HFFc6 (cell line): ENCODE results near the gene PHC2. TPM values are rescaled to one million over a fixed set of nuclear protein-coding genes. Genes with fewer than 3 reads are reported as not detected.

Experiments
- DNase-seq: peaks from one replicate; pipeline ENCODE4 v3.0.0-alpha.2; 2018
- H3K27ac Mint-ChIP-seq: 2 replicates; pipeline ENCODE4 v1.8.0; 2020; ENCODE audit warnings: mild to moderate bottlenecking, mixed read lengths
- H3K27me3 Mint-ChIP-seq: 2 replicates; pipeline ENCODE4 v1.8.0; 2021; ENCODE audit warnings: mild to moderate bottlenecking, moderate library complexity, mixed read lengths; ENCODE audit not compliant: insufficient read depth
- H3K36me3 Mint-ChIP-seq: 2 replicates; pipeline ENCODE4 v1.8.0; 2021; ENCODE audit warnings: low read depth, mixed read lengths
- H3K4me1 Mint-ChIP-seq: 2 replicates; pipeline ENCODE4 v1.8.0; 2020; ENCODE audit warnings: low read depth, mixed read lengths
- H3K4me3 Mint-ChIP-seq: 2 replicates; pipeline ENCODE4 v1.8.0; 2020; ENCODE audit warnings: mild to moderate bottlenecking, moderate library complexity, mixed read lengths
- H3K9me3 Mint-ChIP-seq: 2 replicates; pipeline ENCODE4 v1.8.0; 2020; ENCODE audit warnings: mild to moderate bottlenecking, mixed read lengths
- CTCF ChIP-seq: fragments of 200-600 bp; sonication (generic); IDR thresholded peaks from 2 replicates; pipeline ENCODE4 v1.5.0; 2021; ENCODE audit warnings: antibody characterized with exemption, mild to moderate bottlenecking
- total RNA-seq, 6 experiments: library from RNA; stranded (reverse); fragmentation: NEBNext Ultra II Directional; extraction: Animal tissue kit (Norgen Biotek cat#: 25700); gene quantifications; 2 replicates in 1 of 6; 3 replicates in 5 of 6; pipeline ENCODE4 v1.2.3, GENCODE V29; 2021

PHC2 gene
- total RNA-seq, 6 experiments from 2014 or later = 86.5 to 105 (median 99.6) TPM

- no peaks in the 10 kb centered on the region for H3K4me1 Mint-ChIP-seq
- H3K36me3 Mint-ChIP-seq = peaks cover 23% of the 10 kb centered on the region
- H3K4me3 Mint-ChIP-seq = no peak overlapping the region
- no peaks in the 10 kb centered on the region for H3K9me3 Mint-ChIP-seq
- no peak overlapping the region for H3K27ac Mint-ChIP-seq
- no peak for DNase-seq
- no peak for TF ChIP-seq CTCF
- H3K27me3 Mint-ChIP-seq = no peaks in the 10 kb centered on the region; the same call in 1 of the 2 replicates
These were observed 73.8 kb downstream of the PHC2 start for GRCh38 chr1:33357099-33357498.

- H3K4me3 Mint-ChIP-seq = no peak overlapping the region
- no peak for DNase-seq
- no peaks in the 10 kb centered on the region for H3K9me3 Mint-ChIP-seq
- peaks cover 16% of the 10 kb centered on the region for H3K4me1 Mint-ChIP-seq
- H3K27me3 Mint-ChIP-seq = no peaks in the 10 kb centered on the region; the same call in 1 of the 2 replicates
- peaks cover 16% of the 10 kb centered on the region for H3K36me3 Mint-ChIP-seq
- TF ChIP-seq CTCF = no peak
- no peak overlapping the region for H3K27ac Mint-ChIP-seq
These were observed 76.1 kb downstream of the PHC2 start for GRCh38 chr1:33354707-33355316.

- no peak for DNase-seq
- no peak for TF ChIP-seq CTCF
- Mint-ChIP-seq H3K4me3 (no peak overlapping the region), H3K9me3 (no peaks in the 10 kb centered on the region), H3K27ac (no peak overlapping the region), H3K27me3 (no peaks in the 10 kb centered on the region; the same call in 1 of the 2 replicates), H3K36me3 (peaks cover 15% of the 10 kb centered on the region), H3K4me1 (peaks cover 16% of the 10 kb centered on the region)
These were observed 77.4 kb downstream of the PHC2 start for GRCh38 chr1:33353531-33353930.

- Mint-ChIP-seq H3K27ac (no peak overlapping the region), H3K4me3 (no peak overlapping the region), H3K4me1 (peaks cover 31% of the 10 kb centered on the region), H3K36me3 (peaks cover 22% of the 10 kb centered on the region), H3K9me3 (no peaks in the 10 kb centered on the region), H3K27me3 (no peaks in the 10 kb centered on the region; the same call in 1 of the 2 replicates)
- no peak for DNase-seq
- no peak for TF ChIP-seq CTCF
These were observed 79.6 kb downstream of the PHC2 start for GRCh38 chr1:33351281-33351660.

GRCh38 chr1:33350611-33351280 is 80.1 kb downstream of the PHC2 start:
- H3K4me3 Mint-ChIP-seq = peak overlapping the region; percentile 89
- DNase-seq = no peak
- H3K27ac Mint-ChIP-seq = peak overlapping the region; percentile 83
- H3K27me3 Mint-ChIP-seq = no peaks in the 10 kb centered on the region; the same call in 1 of the 2 replicates
- H3K9me3 Mint-ChIP-seq = no peaks in the 10 kb centered on the region
- no peak for TF ChIP-seq CTCF
- peaks cover 22% of the 10 kb centered on the region for H3K36me3 Mint-ChIP-seq
- H3K4me1 Mint-ChIP-seq = peaks cover 37% of the 10 kb centered on the region
